ENCODE results near the gene FRAS1.

GRCh38 chr4:78299565-78299972, 242.4 kb downstream of the FRAS1 start:
- TF ChIP-seq POLR2A (IDR thresholded peaks at IDR 0.05; ENCODE audit: low read depth, low read length) (no peak), CTCF (IDR thresholded peaks at IDR 0.05; ENCODE audit: extremely low read depth in 1 of 2, insufficient read depth in 1 of 2, low read depth in 1 of 2, low read length in 2 of 2) (no peak)

Data from endothelial cell of umbilical vein (primary cell).